GM18868 (cell line): ENCODE results near the gene BCKDHA.
"Not testable (repeated sequence)": the region's sequence is repeated elsewhere in the genome, so short reads cannot be mapped to it uniquely, and the experiment has no call there.

Source experiments
- ATAC-seq: cut with Tn5 transposase; IDR thresholded peaks from one replicate; pipeline ENCODE4 v1.9.1; 2021; ENCODE audit warnings: mild to moderate bottlenecking, moderate library complexity; ENCODE audit not compliant: unreplicated experiment

The BCKDHA gene

DNA sequence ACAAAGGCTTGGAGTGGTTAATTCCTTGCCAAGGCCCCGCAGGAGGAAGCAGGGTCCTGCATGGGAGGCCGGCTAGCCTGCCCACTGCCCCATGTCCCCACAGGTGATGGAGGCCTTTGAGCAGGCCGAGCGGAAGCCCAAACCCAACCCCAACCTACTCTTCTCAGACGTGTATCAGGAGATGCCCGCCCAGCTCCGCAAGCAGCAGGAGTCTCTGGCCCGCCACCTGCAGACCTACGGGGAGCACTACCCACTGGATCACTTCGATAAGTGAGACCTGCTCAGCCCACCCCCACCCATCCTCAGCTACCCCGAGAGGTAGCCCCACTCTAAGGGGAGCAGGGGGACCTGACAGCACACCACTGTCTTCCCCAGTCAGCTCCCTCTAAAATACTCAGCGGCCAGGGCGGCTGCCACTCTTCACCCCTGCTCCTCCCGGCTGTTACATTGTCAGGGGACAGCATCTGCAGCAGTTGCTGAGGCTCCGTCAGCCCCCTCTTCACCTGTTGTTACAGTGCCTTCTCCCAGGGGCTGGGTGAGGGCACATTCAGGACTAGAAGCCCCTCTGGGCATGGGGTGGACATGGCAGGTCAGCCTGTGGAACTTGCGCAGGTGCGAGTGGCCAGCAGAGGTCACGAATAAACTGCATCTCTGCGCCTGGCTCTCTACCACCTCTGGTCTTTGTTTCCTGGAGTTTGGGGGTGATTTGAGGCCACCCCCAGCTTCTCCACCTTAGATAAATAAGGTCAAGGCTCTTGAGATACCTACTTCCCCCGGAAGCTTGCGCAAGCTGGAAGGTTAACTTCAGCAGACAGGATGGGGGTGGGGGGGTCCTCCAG lies 26.9 kb downstream of the BCKDHA start:
- ATAC-seq = no peak

DNA sequence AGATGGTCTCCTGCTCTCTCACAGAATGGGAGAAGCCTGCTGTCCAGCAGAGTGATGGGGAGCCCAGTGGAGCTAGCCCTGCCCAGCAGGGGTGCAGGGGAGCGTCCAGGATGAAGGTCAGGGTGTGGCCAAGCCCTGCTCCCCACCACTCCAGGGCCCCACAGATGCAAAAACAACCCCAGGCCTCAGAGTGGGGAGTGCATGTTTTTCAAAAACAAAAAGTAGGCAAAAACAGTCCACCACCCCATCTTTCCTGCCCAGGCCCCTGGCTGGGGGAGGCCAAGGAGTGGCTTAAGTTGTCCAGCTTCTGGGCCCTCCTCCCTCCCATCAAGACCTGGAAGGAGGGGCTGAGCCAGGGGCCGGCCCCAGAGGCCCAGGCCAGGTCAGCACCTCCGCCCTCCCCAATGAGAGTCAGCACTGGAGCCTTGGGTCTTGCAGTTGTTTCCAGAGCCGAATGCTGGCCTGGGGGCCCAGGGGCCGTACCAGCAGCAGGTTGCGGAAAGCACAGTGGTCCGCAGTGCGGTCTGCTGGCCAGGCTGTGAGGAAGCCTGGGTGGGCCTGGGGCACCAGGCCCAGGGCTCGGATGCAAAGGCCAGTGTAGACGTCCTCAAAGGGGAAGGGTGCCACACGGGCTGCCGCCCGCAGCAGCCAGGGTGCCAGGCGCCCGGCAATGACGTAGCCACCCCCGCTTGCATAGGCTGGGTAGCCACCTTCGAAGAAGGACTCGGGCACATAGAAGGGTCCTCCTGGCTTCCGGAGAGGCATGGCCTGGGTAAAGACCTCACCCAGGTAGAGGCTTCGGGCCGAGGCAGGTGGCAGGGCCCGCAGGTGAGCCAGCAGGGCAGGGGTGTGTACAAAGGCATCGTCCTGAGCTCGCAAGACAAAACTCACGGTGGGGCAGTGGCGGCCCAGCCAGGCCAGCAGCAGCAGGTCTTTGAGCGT lies 27.8 kb downstream of the BCKDHA start:
- no peak for ATAC-seq

DNA sequence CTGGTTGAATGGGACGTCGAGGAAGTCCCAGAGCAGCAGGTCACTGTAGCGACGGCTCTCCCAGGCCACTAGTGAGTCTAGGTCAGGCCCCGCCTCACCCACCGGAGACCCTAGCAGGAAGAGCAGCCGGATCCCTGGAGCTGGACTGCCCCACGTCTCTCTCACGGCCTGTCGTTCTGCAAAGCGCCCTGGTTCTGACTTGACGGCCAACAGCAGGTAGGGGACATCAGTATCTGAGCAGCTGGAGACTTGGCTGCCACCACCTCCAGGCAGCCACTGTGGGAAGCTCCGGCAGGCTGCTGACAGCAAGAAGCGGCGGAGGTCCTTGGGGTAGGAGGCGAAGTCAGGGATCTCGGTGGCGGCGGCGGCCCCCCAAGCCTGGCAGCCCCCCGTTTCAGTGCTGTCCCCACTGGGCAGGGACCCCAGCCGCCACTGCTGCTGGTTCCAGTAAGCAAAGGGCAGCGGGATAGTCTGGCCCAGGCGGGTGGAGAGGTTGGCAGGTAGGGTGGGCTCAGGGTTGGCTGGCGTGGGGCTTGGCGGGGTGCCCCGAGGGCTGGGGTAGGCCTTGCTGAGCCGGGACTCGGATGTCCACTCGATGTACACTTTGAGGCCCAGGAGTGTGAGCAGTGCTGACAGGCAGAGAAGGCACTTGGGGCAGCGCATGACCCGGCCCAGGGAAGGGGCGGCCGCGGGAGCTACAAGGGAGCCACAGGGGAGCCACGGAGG lies 28.7 kb downstream of the BCKDHA start:
- ATAC-seq = no peak

DNA sequence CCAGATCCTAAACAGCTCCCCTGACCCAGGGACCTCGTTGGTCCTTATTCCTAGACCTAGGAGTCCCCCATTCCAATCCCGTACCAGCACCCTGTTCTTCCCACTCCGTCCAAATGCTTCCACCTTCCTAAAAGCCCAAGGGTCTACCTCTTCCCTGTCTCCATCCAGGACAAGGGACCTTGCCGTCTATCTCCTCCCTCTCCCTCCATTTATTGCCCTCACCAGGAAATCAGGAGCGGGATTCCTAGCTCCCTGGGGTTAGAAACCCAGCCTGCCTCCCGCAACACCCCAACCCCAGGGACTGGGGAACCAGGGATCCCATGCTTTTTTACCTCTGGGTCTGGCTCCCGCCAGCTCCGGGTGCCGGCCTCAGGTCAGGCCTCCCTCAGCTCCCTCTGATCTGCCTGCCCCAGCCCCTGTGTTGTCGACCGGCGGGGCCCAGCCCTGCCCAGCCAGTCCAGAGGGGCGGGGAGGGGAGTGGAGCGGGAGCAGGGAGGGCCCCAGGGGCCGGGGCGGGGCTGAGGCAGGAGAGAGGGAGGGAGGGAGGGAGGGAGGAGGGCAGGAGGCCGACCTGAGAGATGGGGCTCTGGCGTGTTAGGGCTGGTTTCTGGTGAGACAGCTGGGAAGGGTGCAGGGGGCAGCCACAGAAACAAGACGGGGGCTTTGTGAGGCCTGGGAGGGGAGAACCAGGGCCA lies 29.5 kb downstream of the BCKDHA start, which contains the start of gene B3GNT8:
TSS of gene B3GNT8 (minus strand) at position 423 of the 695 bp plus-strand sequence. CDS start 596 bp downstream, outside the sequence.
- no peak for ATAC-seq

DNA sequence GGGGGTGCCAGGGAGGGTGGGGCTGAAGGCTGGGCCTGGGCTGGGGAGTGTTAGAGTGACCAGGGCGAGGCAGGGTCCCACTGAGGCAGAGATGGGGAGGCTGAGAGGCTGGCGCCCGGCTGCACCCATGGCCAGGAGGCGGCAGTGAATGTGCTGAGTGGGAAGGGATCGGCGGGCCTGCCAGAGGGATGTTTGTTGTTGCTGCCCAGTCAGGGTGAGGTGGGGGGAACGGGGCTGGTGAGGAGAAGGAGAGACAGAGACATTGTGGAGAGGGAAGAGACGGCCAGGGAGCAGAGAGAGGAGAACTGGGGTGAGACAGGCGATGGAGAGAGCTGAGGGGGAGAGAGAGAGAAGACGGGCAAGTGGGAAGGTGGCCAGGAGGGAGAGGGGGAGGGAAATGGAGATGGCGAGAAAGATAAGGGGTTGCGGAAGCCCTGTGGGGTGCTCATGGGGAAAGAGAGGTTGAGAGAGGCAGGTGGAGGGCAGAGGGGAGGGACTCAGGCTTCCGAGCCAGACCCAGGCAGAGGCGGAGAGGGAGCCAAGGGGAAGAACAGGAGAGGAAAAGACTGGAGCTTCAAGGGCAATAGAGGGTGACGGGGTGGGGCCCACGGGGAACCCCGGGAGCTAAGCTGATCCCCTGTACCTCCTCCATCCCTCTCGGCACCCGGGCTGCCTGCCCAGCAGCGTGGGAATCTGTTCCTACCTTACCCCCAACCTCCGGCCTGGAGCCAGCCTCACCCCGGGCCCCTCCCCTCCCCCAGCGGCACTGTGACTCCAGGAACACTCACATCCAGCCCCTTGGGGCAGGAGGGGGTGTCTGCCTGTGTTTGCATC lies 30.2 kb downstream of the BCKDHA start:
- no peak for ATAC-seq

GRCh38 chr19:41428481-41428859 lies 30.9 kb downstream of the BCKDHA start:
- no peak for ATAC-seq

GRCh38 chr19:41430922-41431321 lies 33.3 kb downstream of the BCKDHA start:
- ATAC-seq = no peak

- ATAC-seq = no peak
Observed at GRCh38 chr19:41431426-41432386, 34.1 kb downstream of the BCKDHA start.

- ATAC-seq = no peak
Observed at GRCh38 chr19:41433171-41433570, 35.6 kb downstream of the BCKDHA start.

DNA sequence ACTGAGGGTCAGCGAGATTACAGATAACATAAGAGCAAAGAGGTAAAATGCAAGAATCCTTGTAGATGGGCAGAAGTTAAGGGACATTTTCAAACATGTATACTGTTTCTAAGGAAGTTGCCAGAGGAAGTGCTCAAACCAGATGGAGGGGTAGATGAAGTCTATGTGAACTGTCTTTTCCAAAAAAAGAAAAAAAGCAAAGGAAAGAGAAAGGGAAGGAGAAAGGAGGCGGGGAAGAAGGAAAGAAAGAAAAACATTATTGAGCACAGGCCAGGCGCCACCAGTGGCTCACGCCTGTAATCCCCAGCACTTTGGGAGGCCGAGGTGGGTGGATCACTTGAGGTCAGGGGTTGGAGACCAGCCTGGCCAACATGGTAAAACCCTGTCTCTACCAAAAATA lies 36.8 kb downstream of the BCKDHA start:
- no peak for ATAC-seq

- ATAC-seq = not testable (repeated sequence)
Observed at GRCh38 chr19:41435376-41435775, 37.8 kb downstream of the BCKDHA start.

GRCh38 chr19:41435936-41436673 lies 38.5 kb downstream of the BCKDHA start:
- no peak for ATAC-seq

DNA sequence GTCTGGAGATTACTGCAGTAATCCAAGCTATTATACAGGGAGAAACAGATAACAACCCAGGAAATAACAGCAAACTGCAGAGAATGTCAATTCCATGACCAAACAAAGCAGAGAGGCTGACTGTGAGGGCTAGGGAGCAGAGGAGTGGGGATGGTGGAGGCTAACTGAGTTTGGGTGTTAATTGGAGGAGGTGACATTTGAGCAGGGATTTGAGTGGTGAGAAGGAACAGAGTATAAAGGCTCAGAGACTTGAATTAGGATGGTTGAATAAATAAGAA lies 39.0 kb downstream of the BCKDHA start:
- ATAC-seq = no peak

DNA sequence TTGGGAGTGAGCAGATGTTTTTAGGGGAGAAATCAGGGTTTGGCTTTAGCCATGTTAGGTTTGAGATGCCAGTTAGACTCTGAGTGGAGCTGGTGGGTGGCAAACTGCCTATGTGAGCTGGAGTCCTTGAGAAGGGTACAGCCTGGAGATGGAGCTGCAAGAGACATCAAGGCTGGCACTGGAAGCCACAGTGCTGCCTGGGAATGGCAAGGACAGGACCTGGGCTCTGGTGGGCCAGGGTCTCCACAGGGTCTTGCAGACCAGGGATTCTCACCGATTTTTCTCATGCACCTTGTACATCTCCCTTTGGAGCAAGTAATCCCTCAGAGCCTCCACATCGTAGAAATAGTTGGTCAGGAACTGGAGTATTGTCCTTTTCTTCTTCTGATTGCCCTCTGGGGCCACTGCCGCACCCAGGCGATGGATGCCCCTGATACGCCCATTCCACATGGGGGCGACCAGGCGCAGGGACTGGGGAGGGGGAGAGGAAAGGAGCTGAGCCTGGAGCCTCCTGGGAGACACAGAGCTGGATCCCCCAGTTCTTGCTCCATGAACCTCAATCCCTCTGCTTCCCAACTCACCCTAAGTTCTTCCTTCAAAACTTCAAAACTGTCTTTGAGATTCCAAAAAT lies 40.4 kb downstream of the BCKDHA start:
- ATAC-seq = no peak

- peak; percentile 92 for ATAC-seq
Observed at GRCh38 chr19:41439441-41440222, 42.0 kb downstream of the BCKDHA start, which contains the start of gene DMAC2. Gene DMAC2 (minus strand): TSS chr19:41439912. CDS start chr19:41439899, 13 bp downstream.

DNA sequence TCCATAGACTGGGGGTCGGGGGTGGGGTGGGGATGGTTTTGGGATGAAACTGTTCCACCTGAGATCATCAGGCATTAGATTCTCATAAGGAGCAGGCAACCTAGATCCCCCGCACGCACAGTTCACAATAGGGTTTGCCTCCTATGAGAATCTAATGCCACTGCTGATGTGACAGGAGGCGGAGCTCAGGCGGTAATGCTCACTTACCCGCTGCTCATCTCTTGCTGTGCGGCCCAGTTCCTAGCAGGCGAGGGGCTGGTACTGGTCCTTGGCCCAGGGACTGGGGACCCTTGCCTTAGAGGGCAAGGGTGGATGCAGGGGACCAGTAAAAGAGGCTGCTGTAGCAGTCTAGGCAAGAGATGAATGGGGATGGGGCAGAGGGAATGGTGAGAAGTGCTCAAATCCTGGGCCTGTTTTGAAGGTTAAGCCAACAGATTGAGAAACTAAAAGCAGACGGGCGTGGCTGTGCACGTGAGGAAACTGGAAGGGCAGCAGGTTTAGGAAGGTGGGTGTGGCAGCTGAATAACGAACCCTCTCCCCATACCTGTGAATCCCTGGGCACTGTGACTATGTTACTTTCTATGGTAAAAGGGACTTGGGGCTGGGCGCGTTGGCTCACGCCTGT lies 43.8 kb downstream of the BCKDHA start:
- no peak for ATAC-seq
